Dermis blood vessel endothelial cell (primary cell): ENCODE results near the gene USP13. TPM values are rescaled to one million over a fixed set of nuclear protein-coding genes. Genes with fewer than 3 reads are reported as not detected.
"Not testable (repeated sequence)": the region's sequence is repeated elsewhere in the genome, so short reads cannot be mapped to it uniquely, and the experiment has no call there.

Source experiments
- DNase-seq: peaks from one replicate; pipeline ENCODE4 v3.0.0; 2010
- total RNA-seq: library from RNA; depleted of rRNA; stranded (reverse); fragments of >200 nt; gene quantifications from 2 replicates; pipeline ENCODE4 v1.2.3, GENCODE V29; 2014

Gene USP13
- total RNA-seq, 1 donor from 2014 or later, result 30.5 TPM

DNA sequence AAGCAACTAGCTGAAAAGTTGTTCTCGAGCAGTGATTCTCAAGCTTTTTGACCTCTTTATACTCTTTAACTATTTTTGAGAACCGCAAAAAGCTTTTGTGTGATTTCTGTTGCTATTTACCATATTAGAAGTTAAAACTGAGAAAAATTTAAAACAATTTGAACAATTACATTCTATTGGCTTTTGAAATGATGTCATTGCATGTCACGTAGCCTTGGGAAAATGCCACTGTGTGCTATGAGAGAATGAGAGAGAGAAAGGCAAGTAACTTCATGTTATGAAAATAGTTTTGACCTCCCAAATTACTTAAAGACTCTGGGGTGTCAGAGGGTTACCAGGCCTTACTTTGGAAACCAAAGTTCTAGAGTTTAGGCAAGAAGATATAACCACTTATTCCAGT lies 8.0 kb downstream of the USP13 start:
- DNase-seq, result no peak

DNA sequence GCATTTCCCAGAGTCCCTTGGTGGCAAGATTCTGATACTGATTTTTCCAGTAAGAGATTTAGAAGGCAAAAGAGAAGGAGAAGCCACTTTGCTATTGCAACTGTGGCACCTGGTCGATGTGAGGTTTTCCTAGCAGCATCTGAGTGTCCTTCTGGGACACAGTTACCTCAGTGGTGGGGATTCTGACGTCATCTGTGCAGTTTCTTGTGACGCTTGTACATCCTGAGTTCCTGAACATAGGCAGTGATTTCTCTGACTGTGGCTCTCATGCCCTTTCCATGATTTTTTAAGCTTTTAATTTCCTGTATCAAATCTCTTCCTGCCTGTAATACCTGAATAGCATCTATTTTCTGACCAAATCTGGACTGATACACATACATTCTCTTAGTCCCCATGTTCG lies 8.9 kb downstream of the USP13 start:
- no peak for DNase-seq

DNA sequence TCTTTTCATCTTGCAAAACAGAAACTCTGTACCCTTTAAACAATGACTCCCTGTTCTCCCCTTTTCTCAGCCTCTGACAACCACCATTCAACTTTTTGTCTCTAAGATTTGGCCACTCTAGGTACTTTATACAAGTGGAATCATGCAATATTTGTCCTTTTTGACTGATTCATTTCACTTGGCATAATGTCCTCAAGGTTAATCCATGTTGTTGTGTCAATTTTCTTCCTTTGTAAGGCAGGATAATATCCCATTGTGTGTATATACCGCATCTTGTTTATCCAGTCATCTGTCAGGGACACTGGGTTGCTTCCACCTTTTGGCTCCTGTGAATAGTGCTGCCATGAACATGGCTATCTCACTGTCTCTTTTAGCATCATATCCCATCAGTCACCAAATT lies 10.3 kb downstream of the USP13 start:
- DNase-seq, result no peak

DNA sequence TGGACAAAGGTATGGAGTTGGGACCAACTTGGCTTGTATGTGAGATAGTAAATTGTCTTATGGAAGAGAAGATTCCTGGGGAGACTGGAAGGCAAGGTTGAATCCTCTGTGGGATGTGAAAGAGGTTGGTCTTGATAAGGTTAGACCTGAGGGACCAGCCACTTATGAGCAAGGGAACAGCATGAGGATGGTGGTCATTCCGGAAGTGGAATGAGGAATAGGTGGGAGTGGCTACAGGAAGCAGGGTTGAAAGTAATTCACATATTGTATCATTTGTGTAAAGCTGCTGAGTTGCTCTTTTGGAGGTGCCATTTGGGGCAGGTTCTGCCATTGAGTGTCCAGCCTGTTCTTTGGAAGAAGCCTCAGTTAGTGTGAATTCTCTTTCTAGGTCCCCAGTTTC lies 13.2 kb downstream of the USP13 start:
- DNase-seq, result peak; percentile 44

DNA sequence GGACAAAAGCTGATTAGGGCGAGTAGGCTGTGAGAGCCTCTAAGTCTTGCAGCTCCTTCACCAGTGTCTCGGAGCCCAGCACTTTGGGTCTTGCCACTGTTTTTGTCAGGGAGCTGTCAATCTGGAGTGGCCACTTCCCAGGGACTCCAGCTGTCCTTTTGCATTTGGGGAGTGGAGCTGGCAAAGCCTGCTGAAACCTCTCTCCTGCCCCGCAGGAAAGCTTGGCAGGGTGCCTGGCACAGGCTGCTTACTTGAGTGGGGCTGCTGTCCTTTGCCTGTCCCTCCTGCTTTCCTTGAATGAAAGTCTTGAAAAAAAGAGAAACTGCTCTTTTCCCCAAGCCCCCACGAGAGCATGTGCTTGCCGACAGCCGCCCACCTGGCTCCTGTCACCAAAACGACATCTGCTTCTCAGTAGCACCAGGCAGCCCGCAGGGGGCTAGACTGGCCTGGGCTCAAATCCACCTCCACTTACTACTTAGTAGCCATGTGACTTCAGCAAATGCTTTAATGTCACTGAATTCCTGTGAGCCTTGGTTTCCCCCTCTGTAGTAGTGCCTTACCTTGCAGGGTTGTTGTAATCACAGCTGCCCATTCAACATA lies 13.7 kb downstream of the USP13 start:
- peak; percentile 40 for DNase-seq

DNA sequence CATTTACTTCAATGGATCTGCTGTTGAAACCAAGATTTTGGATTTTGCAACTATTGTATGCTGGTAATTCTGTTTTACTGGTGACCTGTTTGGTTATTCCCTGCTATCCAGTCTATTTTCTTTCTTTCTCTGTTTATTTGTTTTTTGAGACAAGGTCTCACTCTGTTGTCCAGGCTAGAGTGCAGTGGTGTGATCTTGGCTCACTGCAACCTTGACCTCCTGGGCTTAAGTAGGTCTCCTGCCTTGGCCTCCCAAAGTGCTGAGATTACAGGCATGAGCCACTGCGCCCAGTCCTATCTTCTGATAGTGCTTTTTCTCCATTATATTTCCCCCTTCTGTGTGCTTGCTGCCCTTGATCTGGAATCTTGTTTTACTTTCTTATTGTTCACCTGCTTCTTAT lies 15.6 kb downstream of the USP13 start:
- DNase-seq, result no peak

DNA sequence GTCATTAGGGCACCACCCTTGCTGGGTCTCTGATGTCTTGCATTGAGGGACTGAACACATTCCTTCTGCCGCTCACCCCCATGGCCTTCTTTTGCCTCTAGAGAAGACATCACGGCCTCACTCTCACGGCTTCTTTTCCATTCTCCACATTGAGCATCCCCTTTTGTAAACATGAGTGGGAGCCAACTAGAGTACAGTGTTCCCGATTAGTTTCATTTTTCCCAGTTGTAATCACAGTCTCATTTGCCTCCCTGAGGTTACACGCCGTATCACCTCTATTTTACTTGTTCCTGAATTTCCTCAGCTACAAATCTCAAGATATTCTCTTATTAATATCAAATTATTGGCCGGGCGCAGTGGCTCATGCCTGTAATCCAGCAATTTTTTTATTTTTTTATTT lies 17.5 kb downstream of the USP13 start:
- no peak for DNase-seq

DNA sequence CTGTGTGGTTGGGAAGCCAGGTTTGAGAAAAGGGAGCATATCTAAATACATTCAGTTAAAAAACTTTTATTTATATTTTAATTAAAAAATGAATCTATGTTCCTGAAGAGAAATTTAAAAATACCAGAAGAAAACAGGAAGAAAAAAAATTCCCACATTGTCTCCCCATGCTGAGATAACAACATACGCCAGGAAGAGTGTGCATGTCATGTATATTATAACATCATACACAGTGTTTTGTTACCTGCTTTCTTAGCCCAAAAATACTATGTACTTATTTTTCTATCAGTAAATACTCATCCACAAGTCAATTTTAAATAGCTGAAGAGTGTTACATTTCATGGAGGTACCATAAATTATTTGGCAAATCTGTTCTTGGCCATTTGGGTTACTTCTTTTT lies 18.5 kb downstream of the USP13 start:
- DNase-seq, result no peak

DNA sequence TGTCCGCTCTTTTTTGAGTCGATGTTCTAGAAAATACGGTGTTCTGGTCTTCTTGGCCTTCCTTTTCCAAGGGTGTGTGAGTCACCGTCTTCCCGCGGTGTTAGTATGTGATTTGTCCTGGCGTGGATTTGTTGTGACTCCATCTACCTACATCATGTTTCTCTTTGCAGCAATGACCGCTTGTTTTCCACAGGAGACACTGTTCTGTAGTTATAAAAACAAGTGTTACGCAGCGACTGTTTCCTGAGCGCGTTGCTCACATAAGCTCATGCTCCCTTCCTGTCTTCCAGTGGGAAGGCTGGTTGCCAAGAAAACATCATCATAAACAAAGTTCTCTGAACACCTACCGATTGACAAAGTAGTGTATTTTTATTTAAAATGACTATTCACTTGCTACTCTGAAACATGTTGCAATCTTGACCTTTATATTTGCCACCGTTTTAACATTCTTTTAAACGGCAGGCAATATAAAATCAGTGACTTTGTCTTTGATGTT lies 19.0 kb downstream of the USP13 start:
- peak; percentile 100 for DNase-seq

DNA sequence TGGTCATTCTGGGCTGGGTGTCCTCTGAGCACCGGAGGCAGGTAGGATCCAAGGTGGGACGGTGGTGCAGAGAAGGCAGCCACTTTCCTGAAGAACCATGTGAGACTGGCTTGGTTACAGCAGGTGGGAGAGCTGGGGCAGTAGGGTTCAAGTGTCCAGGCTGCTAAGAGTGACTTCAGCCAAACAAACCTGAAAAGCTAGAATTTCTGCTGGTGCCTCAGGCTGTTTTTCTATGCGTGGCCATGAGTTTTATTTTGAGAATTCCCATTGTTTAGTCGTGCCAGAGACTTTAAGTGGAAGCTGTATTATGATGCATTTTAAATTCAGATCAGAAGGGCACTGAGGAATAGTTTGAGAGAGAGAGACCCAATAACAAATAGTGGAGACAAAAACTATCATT lies 20.1 kb downstream of the USP13 start:
- DNase-seq, result peak; percentile 22

DNA sequence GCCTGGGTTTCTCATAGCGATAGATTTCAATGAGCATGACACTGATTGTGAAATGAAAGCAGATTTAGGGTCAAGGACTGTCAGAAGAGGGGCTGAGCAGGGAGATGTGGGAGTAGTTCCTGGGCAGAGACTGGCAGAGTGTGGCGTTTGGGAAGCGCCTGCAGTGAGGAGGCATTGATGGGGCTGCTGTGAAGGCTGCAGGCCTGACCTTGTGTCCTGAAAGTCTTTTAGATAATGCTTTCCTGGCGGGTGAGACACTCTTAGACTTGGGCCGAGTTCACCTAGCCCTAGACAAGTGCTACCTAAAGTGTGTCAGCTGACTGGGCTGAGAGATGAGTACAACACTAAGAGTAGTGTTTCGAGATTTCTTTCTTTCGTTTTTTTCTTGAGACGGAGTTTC lies 20.7 kb downstream of the USP13 start:
- DNase-seq, result no peak

DNA sequence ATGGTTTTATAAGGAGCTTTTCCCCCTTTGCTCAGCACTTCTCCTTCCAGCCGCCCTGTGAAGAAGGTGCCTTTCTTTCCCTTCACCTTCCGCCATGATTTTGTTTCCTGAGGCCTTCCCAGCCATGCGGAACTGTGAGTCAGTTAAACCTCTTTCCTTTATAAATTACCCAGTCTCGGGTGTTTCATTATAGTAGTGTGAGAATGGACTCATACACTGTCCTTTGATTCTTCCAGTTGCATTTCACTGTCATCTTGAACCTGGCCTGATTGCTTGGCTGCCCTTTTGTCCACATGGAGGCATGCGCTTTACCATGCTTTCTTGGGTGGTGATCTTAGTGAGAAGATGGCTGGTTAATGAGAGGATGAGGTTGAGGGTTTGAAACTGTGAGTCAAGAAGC lies 23.2 kb downstream of the USP13 start:
- DNase-seq, result no peak

DNA sequence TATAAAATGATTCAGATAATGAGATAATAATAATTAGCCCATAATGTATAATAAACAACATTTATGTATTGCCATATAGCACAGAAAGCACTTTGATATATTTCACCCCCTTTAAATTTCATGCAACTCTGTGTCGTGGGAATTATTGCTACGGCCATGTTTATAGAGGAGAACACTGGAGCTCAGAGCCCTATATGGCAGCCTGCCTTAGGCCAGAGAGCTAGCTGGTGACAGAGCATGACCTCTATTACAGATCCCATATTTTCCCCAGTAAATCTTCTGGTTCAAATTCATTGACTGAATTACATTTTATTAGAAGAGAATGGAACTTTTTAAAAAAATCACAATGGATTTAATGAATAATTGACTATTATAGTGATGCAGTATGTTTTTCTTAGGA lies 25.0 kb downstream of the USP13 start:
- no peak for DNase-seq

DNA sequence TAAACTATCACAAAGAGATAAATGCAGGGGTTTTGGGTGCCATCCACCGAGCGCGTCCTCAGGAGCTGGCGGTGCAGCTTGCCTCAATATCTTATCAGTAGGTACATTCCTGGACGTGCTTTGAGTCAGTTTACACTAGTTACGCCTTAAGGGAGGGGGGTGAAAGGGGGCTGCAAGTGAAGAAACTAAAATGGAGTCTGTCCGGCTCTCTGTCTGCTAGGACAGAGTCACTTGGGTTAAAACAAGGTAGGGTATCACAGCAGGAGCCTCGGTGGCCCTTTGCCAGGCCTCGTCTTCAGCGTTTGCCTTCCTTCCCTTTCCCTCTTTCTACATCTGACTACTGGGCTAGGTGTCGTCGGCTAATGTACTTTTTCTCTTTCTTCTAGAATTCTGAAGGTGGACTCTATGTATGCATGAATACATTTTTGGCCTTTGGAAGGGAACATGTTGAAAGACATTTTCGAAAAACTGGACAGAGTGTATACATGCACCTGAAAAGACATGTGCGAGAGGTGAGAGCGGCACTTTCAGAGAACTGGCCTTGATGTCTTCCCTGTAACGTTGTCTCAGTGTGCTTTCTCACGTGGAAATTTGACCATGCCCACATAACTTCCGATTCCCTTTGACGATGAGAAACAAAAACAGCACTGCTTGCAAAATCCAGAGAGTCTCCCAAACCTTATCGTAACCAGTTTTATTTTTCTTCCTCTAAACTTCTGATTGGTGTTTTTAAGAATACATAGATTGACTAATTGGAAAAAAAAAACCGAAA lies 28.8 kb downstream of the USP13 start:
- peak; percentile 61 for DNase-seq

DNA sequence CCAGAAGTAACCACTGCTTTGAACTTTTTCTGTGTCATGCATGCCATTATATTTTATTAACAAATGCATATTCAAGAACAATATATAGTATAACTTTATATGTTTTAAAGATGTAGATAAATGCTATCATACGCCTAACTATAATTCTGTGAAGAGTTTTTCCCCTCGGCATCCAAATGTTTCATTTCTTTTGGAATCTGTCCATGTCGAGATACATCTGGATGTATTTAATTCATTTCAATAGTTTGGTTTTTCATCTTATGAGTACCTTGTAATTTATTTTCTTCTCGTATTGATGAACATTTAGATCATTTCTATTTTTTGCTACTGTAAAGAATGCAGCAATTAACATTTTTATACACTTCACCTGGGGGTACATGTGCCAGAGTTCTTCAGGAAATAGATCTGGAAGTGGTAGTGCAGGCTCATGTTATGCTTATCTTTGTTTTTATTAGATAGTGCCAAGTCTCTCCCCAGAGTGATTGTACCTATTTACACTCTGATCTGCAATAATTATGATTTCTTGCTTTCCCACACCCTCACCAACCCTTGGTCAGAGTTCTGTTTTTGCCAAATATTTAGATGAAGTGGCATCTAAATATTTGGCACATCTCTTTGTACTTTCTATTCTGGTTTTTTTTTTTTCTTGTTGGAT lies 29.7 kb downstream of the USP13 start:
- peak; percentile 62 for DNase-seq

DNA sequence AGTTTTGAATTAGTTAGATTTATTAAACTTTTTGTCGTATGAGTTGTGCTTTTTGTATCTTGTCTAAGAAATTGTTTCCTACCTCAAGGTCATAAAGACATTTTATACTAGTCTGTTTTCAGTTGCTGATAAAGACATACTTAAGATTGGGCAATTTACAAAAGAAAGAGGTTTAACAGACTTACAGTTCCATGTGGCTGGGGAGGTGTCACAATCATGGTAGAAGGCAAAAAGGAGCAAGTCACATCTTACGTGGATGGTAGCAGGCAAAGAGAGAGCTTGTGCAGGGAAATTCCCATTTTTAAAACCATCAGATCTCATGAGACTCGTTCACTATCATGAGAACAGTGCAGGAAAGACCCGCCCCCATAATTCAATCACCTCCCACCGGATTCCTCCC lies 30.4 kb downstream of the USP13 start:
- DNase-seq, result not testable (repeated sequence)

DNA sequence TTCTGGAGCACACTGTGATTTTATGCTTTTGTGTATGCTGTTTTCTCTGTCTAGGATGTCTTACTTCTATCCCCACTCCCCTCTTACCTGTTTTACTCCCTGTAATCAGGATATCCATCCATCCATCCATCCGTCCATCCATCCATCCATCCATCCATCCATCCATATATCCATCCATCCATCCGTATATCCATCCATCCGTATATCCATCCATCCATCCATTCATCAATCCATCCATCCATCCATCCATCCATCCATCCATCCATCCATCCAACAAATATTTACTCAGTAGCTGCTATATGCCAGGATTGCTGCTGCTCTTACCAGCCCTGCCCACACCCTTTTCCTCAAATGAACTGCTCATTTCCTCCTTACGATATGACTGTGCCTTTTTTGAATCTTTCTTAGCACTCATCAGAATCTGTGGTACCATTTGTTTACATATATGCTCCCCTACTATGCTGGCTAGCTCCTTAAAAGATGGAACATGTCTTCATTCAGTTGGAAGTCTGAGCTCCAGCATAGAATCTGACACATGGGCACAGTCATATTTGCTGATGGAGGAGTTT lies 35.2 kb downstream of the USP13 start:
- DNase-seq, result no peak

DNA sequence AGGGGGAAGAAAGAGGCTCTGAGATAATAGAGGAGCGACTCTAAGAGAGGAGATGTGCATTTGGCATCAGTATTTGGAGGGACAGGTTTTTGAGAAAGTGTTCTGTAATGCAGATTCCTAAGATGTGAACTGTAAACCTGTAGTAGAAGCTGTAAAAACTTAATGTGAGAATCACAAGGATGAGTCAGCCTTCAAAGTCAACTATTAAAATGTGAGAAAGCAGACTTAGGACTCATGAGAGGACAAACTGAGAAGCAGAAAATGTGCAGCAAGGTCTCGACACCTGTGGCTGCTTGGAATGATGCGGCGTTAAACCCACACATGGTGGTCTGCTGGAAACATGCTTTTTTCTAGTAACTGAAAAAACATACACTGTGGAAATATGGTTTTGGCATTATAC lies 36.0 kb downstream of the USP13 start:
- no peak for DNase-seq

DNA sequence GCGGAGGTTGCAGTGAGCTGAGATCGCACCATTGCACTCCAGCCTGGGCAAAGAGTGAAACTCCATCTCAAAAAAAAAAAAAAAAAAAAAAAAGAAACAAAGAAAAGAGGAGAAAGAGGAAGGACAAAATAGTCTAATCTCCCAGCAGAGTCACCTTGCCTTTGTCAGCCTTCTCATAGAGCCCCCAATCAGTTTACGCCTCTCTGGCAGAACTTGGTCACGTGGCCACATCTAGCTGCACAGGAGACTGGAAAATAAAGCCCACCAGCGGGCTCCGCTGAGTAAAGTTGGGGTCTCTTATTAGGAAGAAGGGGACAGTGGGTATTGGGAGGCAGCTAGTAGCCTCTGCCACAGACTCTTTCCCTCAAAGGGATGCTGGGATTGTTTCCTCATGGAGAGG lies 41.9 kb downstream of the USP13 start:
- DNase-seq, result no peak

DNA sequence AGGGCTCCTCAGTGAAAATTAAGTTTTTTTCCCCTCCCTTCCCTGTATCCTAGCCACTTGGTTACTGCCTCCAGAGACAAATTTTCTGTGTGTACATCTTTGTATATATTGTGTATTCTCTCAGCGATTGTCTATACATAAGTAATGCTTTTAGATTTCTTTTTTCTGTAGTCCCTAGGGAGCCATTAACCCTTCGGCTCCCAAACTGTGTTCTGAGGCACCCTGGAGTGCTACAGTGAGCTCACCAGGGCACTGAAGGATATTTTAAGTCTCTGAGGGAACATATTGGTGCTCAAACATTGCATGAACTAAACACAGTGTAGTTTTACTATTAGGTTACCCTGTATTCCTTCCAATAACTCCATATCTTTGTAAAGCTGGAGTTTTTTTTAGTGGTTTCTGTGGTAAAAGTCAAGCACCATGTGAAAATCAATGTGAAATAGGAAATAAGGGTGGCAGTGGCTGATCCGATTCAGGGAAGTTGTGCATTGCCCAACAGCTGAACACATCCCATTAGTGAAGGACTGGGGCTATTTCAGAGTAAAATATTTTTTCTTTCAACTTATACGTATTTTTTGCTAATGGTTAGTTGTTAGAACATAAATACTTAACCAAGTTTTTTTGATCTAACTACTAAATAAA lies 43.0 kb downstream of the USP13 start:
- DNase-seq, result no peak

DNA sequence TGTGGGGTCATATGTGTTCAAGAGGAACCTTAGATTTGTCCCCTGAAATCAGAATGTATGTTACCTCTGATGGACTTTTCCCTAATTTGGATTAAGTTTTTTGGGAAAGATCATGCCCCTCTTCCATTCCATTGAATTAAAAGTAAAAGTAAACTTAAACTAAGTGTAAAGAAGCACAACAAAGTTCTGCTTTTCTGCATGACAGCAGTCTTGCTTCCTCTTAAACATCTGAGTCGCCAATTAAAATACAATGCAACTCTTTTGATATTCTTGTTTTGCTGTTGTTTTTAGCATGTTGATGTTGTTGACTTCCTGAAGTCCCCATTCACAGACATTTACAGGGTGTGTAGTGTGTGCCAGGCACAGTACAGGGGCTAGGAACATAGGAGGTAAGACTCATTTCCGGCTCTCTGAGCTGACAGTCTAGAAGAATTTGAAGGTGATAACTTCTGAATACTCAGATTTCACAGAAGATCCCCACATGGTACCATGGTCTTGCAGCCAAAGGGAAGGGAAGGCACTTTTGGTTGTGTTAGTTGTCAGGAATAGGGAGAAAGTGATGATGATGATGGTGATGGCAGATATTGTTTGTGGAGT lies 45.0 kb downstream of the USP13 start:
- DNase-seq, result no peak

DNA sequence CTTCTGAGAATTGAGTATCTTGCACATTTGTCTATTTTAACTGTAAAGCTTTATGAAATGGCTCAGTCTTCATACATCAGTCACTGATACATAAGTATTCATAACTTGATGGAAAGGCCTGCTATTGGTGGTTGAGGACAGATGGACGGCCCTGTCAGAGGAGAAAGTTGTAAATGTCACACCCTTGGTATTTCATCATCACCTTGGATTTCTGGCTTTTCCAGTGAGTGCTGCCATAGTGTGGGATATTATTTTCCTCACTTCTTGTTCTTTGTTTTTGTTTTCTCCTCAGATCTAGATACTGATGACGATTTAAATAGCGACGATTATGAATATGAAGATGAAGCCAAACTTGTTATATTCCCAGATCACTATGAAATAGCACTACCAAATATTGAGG lies 47.9 kb downstream of the USP13 start:
- DNase-seq, result no peak
